Measurements from ENCODE around the gene TBCD.

- TF ChIP-seq FOXA1 (IDR thresholded peaks at IDR 0.05) (no peak), BHLHE40 (IDR thresholded peaks at IDR 0.05; ENCODE audit: borderline replicate concordance) (no peak), PKNOX1 (IDR thresholded peaks at IDR 0.05) (no peak), NFRKB (IDR thresholded peaks at IDR 0.05) (no peak), ARNT (IDR thresholded peaks at IDR 0.05) (no peak)
Measured at GRCh38 chr17:82893779-82894178, 141.9 kb downstream of the TBCD start.

Measured in HEK293T (cell line).